A673 (cell line): ENCODE data around the gene INTU.

Source experiments
- EZH2 ChIP-seq: fragments of 200-600 bp; sonication (generic); IDR thresholded peaks from 2 replicates; pipeline ENCODE4 v1.6.1; 2017; ENCODE audit warnings: borderline replicate concordance, low read depth, mild to moderate bottlenecking, mixed read lengths, antibody characterized with exemption, low read length; ENCODE audit not compliant: poor library complexity, severe bottlenecking
- TF ChIP-seq, protein P1 (sequence below): fragments of 300-800, 200-600 bp; sonication (generic); conservative IDR thresholded peaks from 2 replicates; pipeline ENCODE4 v1.5.1; 2017; ENCODE audit warnings: low read depth, mild to moderate bottlenecking, antibody characterized with exemption, low read length, moderate library complexity, mixed read lengths

DNA sequence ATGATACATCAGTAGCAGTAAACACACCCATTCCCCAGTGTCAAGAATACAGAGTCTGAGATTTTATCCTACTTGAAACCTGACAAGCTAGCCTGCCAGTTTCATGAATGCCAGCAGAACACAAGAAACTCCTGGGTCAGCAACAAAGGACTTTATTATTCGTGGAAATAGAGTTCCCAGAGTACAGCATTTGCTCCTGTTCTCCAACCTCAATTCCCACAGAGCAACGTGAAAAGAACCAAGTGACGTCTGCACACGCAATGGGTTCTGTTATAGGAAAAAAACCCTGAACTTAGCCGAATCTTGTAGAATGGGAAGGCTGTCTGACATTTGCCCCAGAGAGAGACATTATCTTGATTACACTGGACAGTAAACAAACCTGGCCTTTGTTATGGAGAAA lies 23.3 kb upstream of the INTU start:
- TF ChIP-seq, protein P1, sequence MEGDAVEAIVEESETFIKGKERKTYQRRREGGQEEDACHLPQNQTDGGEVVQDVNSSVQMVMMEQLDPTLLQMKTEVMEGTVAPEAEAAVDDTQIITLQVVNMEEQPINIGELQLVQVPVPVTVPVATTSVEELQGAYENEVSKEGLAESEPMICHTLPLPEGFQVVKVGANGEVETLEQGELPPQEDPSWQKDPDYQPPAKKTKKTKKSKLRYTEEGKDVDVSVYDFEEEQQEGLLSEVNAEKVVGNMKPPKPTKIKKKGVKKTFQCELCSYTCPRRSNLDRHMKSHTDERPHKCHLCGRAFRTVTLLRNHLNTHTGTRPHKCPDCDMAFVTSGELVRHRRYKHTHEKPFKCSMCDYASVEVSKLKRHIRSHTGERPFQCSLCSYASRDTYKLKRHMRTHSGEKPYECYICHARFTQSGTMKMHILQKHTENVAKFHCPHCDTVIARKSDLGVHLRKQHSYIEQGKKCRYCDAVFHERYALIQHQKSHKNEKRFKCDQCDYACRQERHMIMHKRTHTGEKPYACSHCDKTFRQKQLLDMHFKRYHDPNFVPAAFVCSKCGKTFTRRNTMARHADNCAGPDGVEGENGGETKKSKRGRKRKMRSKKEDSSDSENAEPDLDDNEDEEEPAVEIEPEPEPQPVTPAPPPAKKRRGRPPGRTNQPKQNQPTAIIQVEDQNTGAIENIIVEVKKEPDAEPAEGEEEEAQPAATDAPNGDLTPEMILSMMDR = no peak
- TF ChIP-seq EZH2 = no peak
